ENCODE results near the gene MXRA8. TPM values are rescaled to one million over a fixed set of nuclear protein-coding genes. Genes with fewer than 3 reads are reported as not detected.

Gene MXRA8
- total and polyA plus RNA-seq, 2 donors (not counting 3 experiments of a cell fraction or from before 2014, with no cell fraction given) = 0.82 to 1.9 TPM

DNA sequence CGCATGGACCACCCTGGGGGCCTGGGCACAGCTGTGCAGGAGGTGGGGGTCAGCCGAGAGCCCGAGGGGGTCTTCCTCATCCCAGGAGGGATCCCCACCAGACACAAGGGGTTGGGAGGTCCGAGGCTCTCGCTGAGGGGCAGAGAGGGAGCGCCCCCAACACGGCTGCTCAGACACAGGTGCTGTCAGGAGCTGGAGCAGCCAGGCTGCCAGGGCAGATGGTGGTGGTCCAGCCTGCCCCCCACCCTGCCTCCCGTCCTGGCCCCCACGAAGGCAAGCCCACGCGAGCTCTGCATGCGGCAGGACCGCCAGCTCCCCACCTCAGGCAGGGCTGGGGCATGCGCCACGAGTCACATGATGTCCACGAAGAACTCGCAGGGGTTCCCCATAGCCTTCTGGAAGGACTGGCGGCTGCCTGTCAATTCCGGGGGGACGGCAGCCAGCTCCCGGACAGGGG lies 22.5 kb downstream of the MXRA8 start:
- H3K4me3 ChIP-seq (replicated peaks in 1 of 3; ENCODE audit: insufficient read depth in 1 of 3, low read depth in 1 of 3, low read length in 3 of 3) = no peak overlapping the region
- no peaks in the 10 kb centered on the region for H3K4me1 ChIP-seq (ENCODE audit: control insufficient read depth, extremely low read depth, insufficient read depth, low read length)
- no peaks in the 10 kb centered on the region for H3K9me3 ChIP-seq (replicated peaks; ENCODE audit: control insufficient read depth, insufficient read depth, low read length)
- no peak for DNase-seq (ENCODE audit: low read depth, low spot score)
- no peak overlapping the region for H3K9ac ChIP-seq (replicated peaks; ENCODE audit: extremely low read depth, insufficient read depth, low read length)
- H3K36me3 ChIP-seq (ENCODE audit: control insufficient read depth in 2 of 2, extremely low read depth in 1 of 2, insufficient read depth in 2 of 2, low read length in 2 of 2) = peaks cover 0 to 12% of the 10 kb centered on the region in 2 experiments
- H3K4me2 ChIP-seq (ENCODE audit: insufficient read depth, low read length) = no peak overlapping the region
- no peak overlapping the region for H3K27ac ChIP-seq (ENCODE audit: insufficient read depth, low read depth, low read length)
- no TSS peak for BruUV-seq (replicated peaks)
- POLR2A ChIA-PET = no interaction called here
- no peaks in the 10 kb centered on the region for H3K9me1 ChIP-seq (replicated peaks; ENCODE audit: control insufficient read depth, extremely low read depth, insufficient read depth, low read length)
- H2AFZ ChIP-seq (ENCODE audit: low read depth, low read length) = no peak overlapping the region
- CTCF ChIA-PET = interaction anchor here (1.7 kb wide), 1 partner anchor 12 kb away, joined by 4 read pairs; no protein-coding TSS in a partner anchor
- no peak for TF ChIP-seq EZH2 (IDR thresholded peaks at IDR 0.05; ENCODE audit: borderline replicate concordance, low read depth, low read length, severe bottlenecking)
- no peak for TF ChIP-seq JUN (IDR thresholded peaks at IDR 0.05; ENCODE audit: borderline replicate concordance, insufficient read depth, insufficient read length, low read depth)
- TF ChIP-seq, protein P1, sequence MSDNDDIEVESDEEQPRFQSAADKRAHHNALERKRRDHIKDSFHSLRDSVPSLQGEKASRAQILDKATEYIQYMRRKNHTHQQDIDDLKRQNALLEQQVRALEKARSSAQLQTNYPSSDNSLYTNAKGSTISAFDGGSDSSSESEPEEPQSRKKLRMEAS (IDR thresholded peaks at IDR 0.05; ENCODE audit: insufficient read depth, insufficient read length) = no peak
- TF ChIP-seq MYC (IDR thresholded peaks at IDR 0.05; ENCODE audit: low read depth, low read length) = no peak
- TF ChIP-seq FOS (IDR thresholded peaks at IDR 0.05; ENCODE audit: borderline replicate concordance, insufficient read depth, low read length) = no peak
- TF ChIP-seq POLR2AphosphoS5 (IDR thresholded peaks at IDR 0.05; ENCODE audit: insufficient read depth, low read depth, low read length) = no peak
- TF ChIP-seq GATA2 (IDR thresholded peaks at IDR 0.05; ENCODE audit: insufficient read depth, insufficient read length, low read depth, low read length) = no peak
- TF ChIP-seq, protein P2, sequence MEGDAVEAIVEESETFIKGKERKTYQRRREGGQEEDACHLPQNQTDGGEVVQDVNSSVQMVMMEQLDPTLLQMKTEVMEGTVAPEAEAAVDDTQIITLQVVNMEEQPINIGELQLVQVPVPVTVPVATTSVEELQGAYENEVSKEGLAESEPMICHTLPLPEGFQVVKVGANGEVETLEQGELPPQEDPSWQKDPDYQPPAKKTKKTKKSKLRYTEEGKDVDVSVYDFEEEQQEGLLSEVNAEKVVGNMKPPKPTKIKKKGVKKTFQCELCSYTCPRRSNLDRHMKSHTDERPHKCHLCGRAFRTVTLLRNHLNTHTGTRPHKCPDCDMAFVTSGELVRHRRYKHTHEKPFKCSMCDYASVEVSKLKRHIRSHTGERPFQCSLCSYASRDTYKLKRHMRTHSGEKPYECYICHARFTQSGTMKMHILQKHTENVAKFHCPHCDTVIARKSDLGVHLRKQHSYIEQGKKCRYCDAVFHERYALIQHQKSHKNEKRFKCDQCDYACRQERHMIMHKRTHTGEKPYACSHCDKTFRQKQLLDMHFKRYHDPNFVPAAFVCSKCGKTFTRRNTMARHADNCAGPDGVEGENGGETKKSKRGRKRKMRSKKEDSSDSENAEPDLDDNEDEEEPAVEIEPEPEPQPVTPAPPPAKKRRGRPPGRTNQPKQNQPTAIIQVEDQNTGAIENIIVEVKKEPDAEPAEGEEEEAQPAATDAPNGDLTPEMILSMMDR (IDR thresholded peaks at IDR 0.05; ENCODE audit: extremely low read depth in 1 of 2, insufficient read depth in 1 of 2, low read depth in 1 of 2, low read length in 2 of 2) = no peak
- TF ChIP-seq POLR2A (IDR thresholded peaks at IDR 0.05; ENCODE audit: low read depth, low read length) = no peak
- intact Hi-C loops (cut with micrococcal nuclease) = no loop called here
- no peak for FAIRE-seq
- no peaks in the 10 kb centered on the region for H3K27me3 ChIP-seq (ENCODE audit: control insufficient read depth in 2 of 2, insufficient read depth in 2 of 2, low read length in 2 of 2)
- dilution Hi-C loops (cut with MboI; ENCODE audit: extremely low pct_ligation_motif_present, low sequenced_read_pairs) = no loop called here
- no peaks in the 10 kb centered on the region for H3K79me2 ChIP-seq (ENCODE audit: control insufficient read depth, insufficient read depth, low read length)
- no peaks in the 10 kb centered on the region for H4K20me1 ChIP-seq (replicated peaks; ENCODE audit: control insufficient read depth, extremely low read depth, insufficient read depth, low read length)

Measured in endothelial cell of umbilical vein (primary cell).